K562 (cell line): ENCODE measurements around the gene GLP2R. TPM values are rescaled to one million over a fixed set of nuclear protein-coding genes. Genes with fewer than 3 reads are reported as not detected.

ENCODE experiments used
- ATAC-seq: fragments of 200-7000 bp; cut with Tn5 transposase; 3 replicates; pipeline ENCODE4 v1.9.1; 2020; ENCODE audit warnings: moderate library complexity
- BruUV-seq: library from RNA; stranded (reverse); fragments of 400-500 nt; replicated peaks from 2 replicates; lab custom pipeline; 2021; lab: Mats Ljungman, UMichigan
- CTCF ChIA-PET: fragments of 300-600 bp; formaldehyde crosslinking; extraction: SDS; loops from one replicate; lab custom pipeline; 2021; ENCODE audit warnings: low intra/inter-chr PET ratio; lab: Yijun Ruan, JAX
- POLR2A ChIA-PET: fragments of 300-600, 350-650 bp; sonication (Branson Sonifier 250); formaldehyde crosslinking; extraction: SDS; loops from one replicate; lab custom pipeline; 2021; ENCODE audit warnings: antibody characterized with exemption, inconsistent platforms; lab: Yijun Ruan, JAX
- DNase-seq, 4 experiments: peaks; one replicate each; pipeline versions ENCODE4 v3.0.0 to v3.0.0-alpha.2; 2011 to 2018; ENCODE audit warnings: low spot score in 3 of 4, mixed read lengths in 3 of 4; ENCODE audit errors: extremely low read depth in 1 of 4
- FAIRE-seq: peaks from 2 replicates; lab custom pipeline; 2011; peaks lifted over from hg19 to GRCh38; lab: Jason Lieb, UNC
- H2AFZ ChIP-seq: 2 replicates; pipeline ENCODE4 v1.6.0; 2011; ENCODE audit warnings: low read depth, low read length, control low read depth, inconsistent platforms
- H3K27ac ChIP-seq: fragments of 200-600 bp; 3 replicates; pipeline ENCODE4 v1.8.0; 2011; ENCODE audit warnings: low read depth, mild to moderate bottlenecking, control low read depth, inconsistent platforms, low read length, moderate library complexity, mixed read lengths; ENCODE audit errors: extremely low read depth
- H3K27me3 ChIP-seq, 2 experiments: fragments of 300-600 bp in 1 of 2; 2 replicates in 1 of 2; 3 replicates in 1 of 2; pipeline versions ENCODE4 v1.6.0 to v1.8.0; 2011; ENCODE audit warnings: inconsistent platforms in 2 of 2, low read length in 2 of 2, mild to moderate bottlenecking in 1 of 2, mixed read lengths in 1 of 2, moderate library complexity in 1 of 2; ENCODE audit not compliant: control insufficient read depth in 2 of 2, insufficient read depth in 2 of 2
- H3K36me3 ChIP-seq: fragments of 300-600 bp; 3 replicates; pipeline ENCODE4 v1.8.0; 2011; ENCODE audit warnings: mild to moderate bottlenecking, low read length, inconsistent platforms; ENCODE audit not compliant: control insufficient read depth, insufficient read depth
- H3K4me1 ChIP-seq, 2 experiments: fragments of 200-600 bp in 1 of 2; replicated peaks in 1 of 2; 2 replicates in 1 of 2; 3 replicates in 1 of 2; pipeline versions ENCODE4 v1.5.1 to v1.8.0; 2011; ENCODE audit warnings: inconsistent platforms in 2 of 2, low read length in 2 of 2, mild to moderate bottlenecking in 1 of 2, mixed read lengths in 1 of 2, moderate library complexity in 1 of 2; ENCODE audit not compliant: control insufficient read depth in 2 of 2, insufficient read depth in 2 of 2
- H3K4me2 ChIP-seq: 2 replicates; pipeline ENCODE4 v1.6.1; 2011; ENCODE audit warnings: low read length, control low read depth, inconsistent platforms, mixed read lengths; ENCODE audit not compliant: insufficient read depth
- H3K4me3 ChIP-seq: fragments of 200-600 bp; sonication (generic), shearing (Covaris generic); 2 replicates; pipeline ENCODE4 v1.5.1; 2016; ENCODE audit warnings: control low read depth, inconsistent platforms
- H3K79me2 ChIP-seq: fragments of 200-600 bp; 3 replicates; pipeline ENCODE4 v1.8.0; 2011; ENCODE audit warnings: low read length, inconsistent platforms; ENCODE audit not compliant: control insufficient read depth, insufficient read depth
- H3K9ac ChIP-seq, 2 experiments: 2 replicates each; pipeline versions ENCODE4 v1.6.0 to v1.6.1; 2011; ENCODE audit warnings: low read depth in 2 of 2, low read length in 2 of 2, control low read depth in 1 of 2, inconsistent platforms in 1 of 2, mild to moderate bottlenecking in 1 of 2, mixed read lengths in 1 of 2; ENCODE audit not compliant: insufficient read depth in 1 of 2
- H3K9me1 ChIP-seq: one replicate; pipeline ENCODE4 v1.6.0; 2011; ENCODE audit warnings: inconsistent platforms, mild to moderate bottlenecking, low read length, moderate library complexity; ENCODE audit not compliant: control insufficient read depth, insufficient read depth
- H3K9me3 ChIP-seq: replicated peaks from 2 replicates; pipeline ENCODE4 v1.5.1; 2011; ENCODE audit warnings: low read depth, low read length, inconsistent platforms; ENCODE audit not compliant: control insufficient read depth, insufficient read depth
- H4K20me1 ChIP-seq: replicated peaks from 2 replicates; pipeline ENCODE4 v1.6.1; 2011; ENCODE audit warnings: low read length, inconsistent platforms, mixed read lengths; ENCODE audit not compliant: control insufficient read depth, insufficient read depth
- FOXJ2 ChIP-seq: fragments of 200-800 bp; sonication (Bioruptor generic); IDR thresholded peaks from 2 replicates; pipeline ENCODE4 v1.6.1; 2016; ENCODE audit warnings: missing genetic modification characterization, missing compliant biosample characterization
- HCFC1 ChIP-seq: IDR thresholded peaks from 2 replicates; pipeline ENCODE4 v1.6.1; 2012; ENCODE audit warnings: low read depth, low read length, improper control_type of control experiment
- MCM3 ChIP-seq: fragments of 450-650 bp; IDR thresholded peaks from 2 replicates; pipeline ENCODE4 v1.6.1; 2016
- PCBP2 ChIP-seq: fragments of 200-400 bp; formaldehyde crosslinking; IDR thresholded peaks from 2 replicates; pipeline ENCODE4 v1.6.1; 2018; ENCODE audit warnings: low read length, low read depth, mild to moderate bottlenecking, moderate library complexity; ENCODE audit not compliant: poor library complexity, severe bottlenecking
- RBM25 ChIP-seq: fragments of 200-400 bp; formaldehyde crosslinking; IDR thresholded peaks from 2 replicates; pipeline ENCODE4 v1.6.1; 2018; ENCODE audit warnings: low read length, low read depth, moderate library complexity; ENCODE audit not compliant: severe bottlenecking
- SMARCC2 ChIP-seq: fragments of 450-650 bp; IDR thresholded peaks from 2 replicates; pipeline ENCODE4 v1.6.1; 2017; ENCODE audit warnings: antibody characterized with exemption, moderate library complexity, mild to moderate bottlenecking, low read depth
- STAG1 ChIP-seq: sonication (generic); formaldehyde crosslinking; IDR thresholded peaks from 2 replicates; pipeline ENCODE4 v1.5.0; 2020; ENCODE audit warnings: missing genetic modification reagents, borderline replicate concordance
- TARDBP ChIP-seq: fragments of 450-650 bp; IDR thresholded peaks from 2 replicates; pipeline ENCODE4 v1.6.1; 2016
- ZNF146 ChIP-seq: IDR thresholded peaks from one replicate; pipeline ENCODE4 v1.6.1; 2018; ENCODE audit warnings: missing compliant biosample characterization; ENCODE audit not compliant: unreplicated experiment
- ZNF24 ChIP-seq: fragments of 450-650 bp; IDR thresholded peaks from 2 replicates; pipeline ENCODE4 v1.6.1; 2016
- ZNF354B ChIP-seq: fragments of 250-450 bp; sonication (Bioruptor Pico); IDR thresholded peaks from 2 replicates; pipeline ENCODE4 v1.4.0; 2020
- WGBS: fragments of 100-300 bp; shearing (Covaris generic); methylation state at CpG from one replicate; pipeline ENCODE4 v1.1.6; 2016; ENCODE audit warnings: low coverage, mixed read lengths; ENCODE audit not compliant: insufficient coverage; ENCODE audit errors: missing lambda C conversion rate; 5-methylcytosine and 5-hydroxymethylcytosine counted together
- in situ Hi-C: fragments of 300-500 bp; cut with MboI; formaldehyde crosslinking; loops from 4 replicates; pipeline ENCODE4 v1.15.0; 2018; ENCODE audit warnings: inconsistent platforms, mixed read lengths
- intact Hi-C: fragments of 100-400 bp; cut with micrococcal nuclease; formaldehyde crosslinking; loops from 2 replicates; pipeline ENCODE4 v1.14.2; 2022
- polyA plus RNA-seq, 8 experiments: library from polyadenylated mRNA; depleted of rRNA in 4 of 8; stranded (reverse) in 5 of 8; unstranded in 3 of 8; fragments of >200 nt; fragmentation: Nextera tagmentation in 2 of 8; fragmentation: Illumina TruSeq in 1 of 8; extraction: Ambion mirVana in 2 of 8; extraction: Trizol in 1 of 8; gene quantifications; 2 replicates each; pipeline versions ENCODE4 v1.2.1 to v1.2.3, GENCODE V29; 2011 to 2014; ENCODE audit warnings: inconsistent platforms in 1 of 8, missing spikeins in 1 of 8
- total RNA-seq, 7 experiments: library from RNA; depleted of rRNA in 6 of 7; stranded (reverse); fragments of >200 nt in 6 of 7; fragmentation: Illumina TruSeq in 2 of 7; extraction: Trizol in 2 of 7; gene quantifications; 2 replicates each; pipeline versions ENCODE4 v1.2.1 to v1.2.3, GENCODE V29; 2011 to 2021; ENCODE audit warnings: low replicate concordance in 1 of 7
- TF ChIP-seq, protein P1 (sequence below): fragments of 250-450 bp; sonication (Bioruptor Pico); IDR thresholded peaks from 2 replicates; pipeline ENCODE4 v1.8.0; 2021; ENCODE audit warnings: mild to moderate bottlenecking, moderate library complexity
- TF ChIP-seq, protein P2 (sequence below), 2 experiments: fragments of 250-450 bp in 1 of 2; fragments of 450-650 bp in 1 of 2; sonication (Bioruptor Pico) in 1 of 2; IDR thresholded peaks; 2 replicates each; pipeline versions ENCODE4 v1.6.1 to v1.8.0; 2016 to 2021; ENCODE audit warnings: mild to moderate bottlenecking in 2 of 2, moderate library complexity in 2 of 2, missing compliant biosample characterization in 1 of 2, missing genetic modification characterization in 1 of 2
- TF ChIP-seq, protein P3 (sequence below): fragments of 450-650 bp; IDR thresholded peaks from 2 replicates; pipeline ENCODE4 v1.6.1; 2016; ENCODE audit warnings: antibody characterized with exemption

The GLP2R gene
- total and polyA plus RNA-seq, 9 of the 15 experiments (the other 6 are each of a cell fraction or from before 2014, with no cell fraction given), result not detected

DNA sequence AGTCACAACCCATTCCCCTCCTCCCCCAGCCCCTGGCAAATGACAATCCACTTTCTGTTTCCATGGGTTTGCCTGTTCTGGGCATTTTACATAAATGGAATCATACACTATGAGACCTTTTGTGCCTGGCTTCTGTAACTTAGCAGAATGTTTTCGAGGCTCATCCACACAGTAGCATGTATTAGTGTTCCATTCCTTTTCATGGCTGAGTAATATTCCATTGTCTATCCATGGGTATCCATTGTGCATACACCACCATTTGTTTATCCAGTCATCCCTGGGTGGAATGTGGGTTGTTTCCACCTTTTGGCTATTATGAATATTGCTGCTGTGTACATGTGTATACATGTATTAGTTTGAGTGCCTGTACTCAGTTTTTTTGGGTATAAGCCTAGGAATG, 113.0 kb downstream of the GLP2R start:
- no peak for FAIRE-seq
- H3K4me2 ChIP-seq, result no peak overlapping the region
- H3K9me1 ChIP-seq, result no peaks in the 10 kb centered on the region
- CTCF ChIA-PET, result no interaction called here
- intact Hi-C loops, result no loop called here
- no peak for ATAC-seq
- no peak overlapping the region for H3K27ac ChIP-seq
- H3K4me1 ChIP-seq, result no peaks in the 10 kb centered on the region
- no peak overlapping the region for H3K4me3 ChIP-seq
- H3K9ac ChIP-seq, result no peak overlapping the region
- WGBS, result 0% methylated on average over 1 of the region's 1 CpG
- H2AFZ ChIP-seq, result no peak overlapping the region
- H4K20me1 ChIP-seq, result no peaks in the 10 kb centered on the region
- POLR2A ChIA-PET, result no interaction called here
- DNase-seq, result no peak
- H3K36me3 ChIP-seq, result no peaks in the 10 kb centered on the region
- in situ Hi-C loops, result no loop called here
- H3K9me3 ChIP-seq, result no peaks in the 10 kb centered on the region
- no TSS peak for BruUV-seq
- H3K79me2 ChIP-seq, result no peaks in the 10 kb centered on the region
- peaks cover 0 to 4% of the 10 kb centered on the region in 2 experiments; a peak in 1 of 5 replicates for H3K27me3 ChIP-seq
- no peak for TF ChIP-seq TARDBP
- no peak for TF ChIP-seq PCBP2
- TF ChIP-seq SMARCC2, result no peak
- no peak for TF ChIP-seq HCFC1
- TF ChIP-seq, protein P1, sequence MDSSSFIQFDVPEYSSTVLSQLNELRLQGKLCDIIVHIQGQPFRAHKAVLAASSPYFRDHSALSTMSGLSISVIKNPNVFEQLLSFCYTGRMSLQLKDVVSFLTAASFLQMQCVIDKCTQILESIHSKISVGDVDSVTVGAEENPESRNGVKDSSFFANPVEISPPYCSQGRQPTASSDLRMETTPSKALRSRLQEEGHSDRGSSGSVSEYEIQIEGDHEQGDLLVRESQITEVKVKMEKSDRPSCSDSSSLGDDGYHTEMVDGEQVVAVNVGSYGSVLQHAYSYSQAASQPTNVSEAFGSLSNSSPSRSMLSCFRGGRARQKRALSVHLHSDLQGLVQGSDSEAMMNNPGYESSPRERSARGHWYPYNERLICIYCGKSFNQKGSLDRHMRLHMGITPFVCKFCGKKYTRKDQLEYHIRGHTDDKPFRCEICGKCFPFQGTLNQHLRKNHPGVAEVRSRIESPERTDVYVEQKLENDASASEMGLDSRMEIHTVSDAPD (CRISPR knock-in tag), result no peak
- TF ChIP-seq, protein P2, sequence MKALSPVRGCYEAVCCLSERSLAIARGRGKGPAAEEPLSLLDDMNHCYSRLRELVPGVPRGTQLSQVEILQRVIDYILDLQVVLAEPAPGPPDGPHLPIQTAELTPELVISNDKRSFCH (CRISPR knock-in tag; IDR thresholded peaks at IDR 0.05), result no peak
- TF ChIP-seq, protein P2 (tag; IDR thresholded peaks at IDR 0.05), result no peak
- TF ChIP-seq ZNF354B (CRISPR knock-in tag), result no peak
- TF ChIP-seq, protein P3, sequence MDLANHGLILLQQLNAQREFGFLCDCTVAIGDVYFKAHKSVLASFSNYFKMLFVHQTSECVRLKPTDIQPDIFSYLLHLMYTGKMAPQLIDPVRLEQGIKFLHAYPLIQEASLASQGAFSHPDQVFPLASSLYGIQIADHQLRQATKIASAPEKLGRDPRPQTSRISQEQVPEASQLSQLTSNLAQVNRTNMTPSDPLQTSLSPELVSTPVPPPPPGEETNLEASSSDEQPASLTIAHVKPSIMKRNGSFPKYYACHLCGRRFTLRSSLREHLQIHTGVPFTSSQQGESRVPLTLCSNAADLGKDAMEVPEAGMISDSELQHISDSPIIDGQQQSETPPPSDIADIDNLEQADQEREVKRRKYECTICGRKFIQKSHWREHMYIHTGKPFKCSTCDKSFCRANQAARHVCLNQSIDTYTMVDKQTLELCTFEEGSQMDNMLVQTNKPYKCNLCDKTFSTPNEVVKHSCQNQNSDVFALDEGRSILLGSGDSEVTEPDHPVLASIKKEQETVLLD, result no peak
- TF ChIP-seq FOXJ2 (tag), result no peak
- TF ChIP-seq STAG1 (CRISPR knock-in tag), result no peak
- TF ChIP-seq ZNF24, result no peak
- TF ChIP-seq ZNF146 (CRISPR knock-in tag), result peak; percentile 34
- TF ChIP-seq RBM25, result peak; percentile 8
- TF ChIP-seq MCM3, result no peak
